Loucy (cell line): ENCODE measurements around the gene PREX1.

Experiments
- H2AFZ ChIP-seq: fragments of 200-600 bp; sonication (generic); 2 replicates; pipeline ENCODE4 v1.6.0; 2016; ENCODE audit warnings: antibody characterized with exemption, mild to moderate bottlenecking, low read length, moderate library complexity
- H3F3A ChIP-seq: fragments of 200-600 bp; 2 replicates; pipeline ENCODE4 v1.6.0; 2016; ENCODE audit warnings: antibody characterized with exemption, low read depth, mild to moderate bottlenecking
- H3K27me3 ChIP-seq: fragments of 200-600 bp; sonication (generic); 2 replicates; pipeline ENCODE4 v1.6.1; 2014; ENCODE audit warnings: low read length, mild to moderate bottlenecking; ENCODE audit not compliant: insufficient read depth, poor library complexity, severe bottlenecking
- H3K36me3 ChIP-seq: fragments of 200-600 bp; sonication (generic); 2 replicates; pipeline ENCODE4 v1.6.1; 2016; ENCODE audit warnings: low read length; ENCODE audit not compliant: insufficient read depth
- H3K4me1 ChIP-seq: fragments of 200-600 bp; sonication (generic); 2 replicates; pipeline ENCODE4 v1.5.1; 2014; ENCODE audit warnings: low read length, mild to moderate bottlenecking; ENCODE audit not compliant: insufficient read depth, poor library complexity, severe bottlenecking
- H3K4me2 ChIP-seq: fragments of 200-600 bp; sonication (generic); 2 replicates; pipeline ENCODE4 v1.6.0; 2014; ENCODE audit warnings: antibody characterized with exemption, low read length, low read depth, mild to moderate bottlenecking; ENCODE audit not compliant: poor library complexity, severe bottlenecking
- H3K4me3 ChIP-seq: fragments of 200-600 bp; sonication (generic); 2 replicates; pipeline ENCODE4 v1.5.1; 2014; ENCODE audit warnings: low read length, mild to moderate bottlenecking, mixed read lengths; ENCODE audit not compliant: poor library complexity, severe bottlenecking
- H3K79me2 ChIP-seq: fragments of 200-600 bp; sonication (generic); 2 replicates; pipeline ENCODE4 v1.6.1; 2014; ENCODE audit warnings: low read length; ENCODE audit not compliant: insufficient read depth
- H3K9ac ChIP-seq: fragments of 200-600 bp; sonication (generic); 2 replicates; pipeline ENCODE4 v1.6.0; 2014; ENCODE audit warnings: mild to moderate bottlenecking, low read depth, low read length, moderate library complexity; ENCODE audit not compliant: poor library complexity, severe bottlenecking
- H3K9me2 ChIP-seq: fragments of 200-600 bp; sonication (generic); replicated peaks from 2 replicates; pipeline ENCODE4 v1.6.1; 2016; ENCODE audit warnings: low read depth, low read length, mixed read lengths
- H3K9me3 ChIP-seq: fragments of 200-600 bp; sonication (generic); 2 replicates; pipeline ENCODE4 v1.6.1; 2014; ENCODE audit warnings: mild to moderate bottlenecking, antibody characterized with exemption, low read length, low read depth; ENCODE audit not compliant: insufficient read depth
- H4K20me1 ChIP-seq: fragments of 200-600 bp; sonication (generic); 2 replicates; pipeline ENCODE4 v1.6.0; 2014; ENCODE audit warnings: antibody characterized with exemption, low read length, mild to moderate bottlenecking; ENCODE audit not compliant: insufficient read depth, poor library complexity, severe bottlenecking
- CTCF ChIP-seq: fragments of 200-600 bp; sonication (generic); conservative IDR thresholded peaks from 2 replicates; pipeline ENCODE4 v1.5.1; 2014; ENCODE audit warnings: mild to moderate bottlenecking, antibody characterized with exemption, low read length
- EZH2phosphoT487 ChIP-seq: fragments of 200-600 bp; IDR thresholded peaks from 2 replicates; pipeline ENCODE4 v1.6.1; 2018; ENCODE audit warnings: antibody characterized with exemption, mild to moderate bottlenecking, moderate library complexity, borderline replicate concordance

PREX1 gene

GRCh38 chr20:48787861-48788375 is 39.9 kb downstream of the PREX1 start:
- H2AFZ ChIP-seq, result no peak overlapping the region
- H3K4me3 ChIP-seq, result no peak overlapping the region

GRCh38 chr20:48786951-48787705 is 40.7 kb downstream of the PREX1 start:
- Histone ChIP-seq H4K20me1 (no peaks in the 10 kb centered on the region), H3K4me1 (peaks cover 31% of the 10 kb centered on the region), H3F3A (no peaks in the 10 kb centered on the region), H3K79me2 (peaks cover 65% of the 10 kb centered on the region; the same call in 1 of the 2 replicates), H3K36me3 (no peaks in the 10 kb centered on the region), H3K4me2 (no peak overlapping the region), H3K4me3 (no peak overlapping the region), H3K27me3 (no peaks in the 10 kb centered on the region), H2AFZ (no peak overlapping the region), H3K9ac (no peak overlapping the region), H3K9me2 (no peaks in the 10 kb centered on the region), H3K9me3 (no peaks in the 10 kb centered on the region)
- TF ChIP-seq EZH2phosphoT487, result no peak
- no peak for TF ChIP-seq CTCF

More at GRCh38 chr20:48787861-48788375, 39.9 kb downstream of the PREX1 start:
- Histone ChIP-seq H3K27me3 (no peaks in the 10 kb centered on the region), H3K9ac (no peak overlapping the region), H3K9me2 (no peaks in the 10 kb centered on the region), H3K36me3 (no peaks in the 10 kb centered on the region), H4K20me1 (no peaks in the 10 kb centered on the region), H3K79me2 (peaks cover 65% of the 10 kb centered on the region; the same call in 1 of the 2 replicates), H3F3A (no peaks in the 10 kb centered on the region), H3K4me1 (peaks cover 23% of the 10 kb centered on the region), H3K9me3 (no peaks in the 10 kb centered on the region), H3K4me2 (no peak overlapping the region)
- no peak for TF ChIP-seq EZH2phosphoT487
- no peak for TF ChIP-seq CTCF

- Histone ChIP-seq H3K9ac (no peak overlapping the region), H3K27me3 (no peaks in the 10 kb centered on the region), H2AFZ (no peak overlapping the region), H3K9me3 (no peaks in the 10 kb centered on the region), H3K9me2 (no peaks in the 10 kb centered on the region), H3K4me3 (no peak overlapping the region), H3K4me1 (peaks cover 42% of the 10 kb centered on the region), H3K36me3 (no peaks in the 10 kb centered on the region), H3F3A (no peaks in the 10 kb centered on the region), H3K79me2 (peaks cover 66% of the 10 kb centered on the region; the same call in 1 of the 2 replicates), H3K4me2 (no peak overlapping the region), H4K20me1 (no peaks in the 10 kb centered on the region)
- TF ChIP-seq EZH2phosphoT487, result no peak
- TF ChIP-seq CTCF, result no peak
These were observed 42.0 kb downstream of the PREX1 start for GRCh38 chr20:48785801-48786200.
